C4-2B (cell line): ENCODE measurements around the gene SLC25A21.

Source experiments
- H3K27ac ChIP-seq: fragments of 450-650 bp; 2 replicates; pipeline ENCODE4 v1.5.1; 2017
- ZFX ChIP-seq: fragments of 450-650 bp; IDR thresholded peaks from 2 replicates; pipeline ENCODE4 v1.6.1; 2017
- TF ChIP-seq, protein P1 (sequence below): fragments of 450-650 bp; conservative IDR thresholded peaks from 2 replicates; pipeline ENCODE4 v1.5.1; 2017; ENCODE audit warnings: mild to moderate bottlenecking

SLC25A21 gene

DNA sequence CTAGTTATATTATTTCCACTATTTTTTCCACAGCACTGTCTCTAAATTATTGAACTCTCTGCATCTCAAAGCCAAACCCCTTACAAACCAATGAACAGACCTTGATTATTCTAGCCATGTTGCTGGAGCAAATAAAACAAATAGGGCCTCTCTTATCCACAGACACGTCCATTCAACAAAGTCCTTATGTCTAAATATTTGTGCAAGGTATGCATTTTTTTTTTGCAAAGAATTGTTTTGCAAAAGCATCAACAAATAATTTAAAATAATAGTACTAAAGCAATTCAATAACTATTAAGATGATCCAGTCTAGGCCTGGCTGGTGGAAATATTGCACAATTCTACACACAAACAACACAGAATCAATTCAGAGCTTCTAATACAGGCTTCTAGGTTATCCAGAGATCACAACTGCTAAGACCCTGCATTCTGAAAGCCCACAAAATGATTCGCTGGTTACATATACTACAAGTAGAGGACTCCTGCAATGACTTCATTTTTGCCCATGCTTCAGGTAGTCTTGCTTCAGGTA lies 221.0 kb downstream of the SLC25A21 start:
- TF ChIP-seq ZFX = no peak
- TF ChIP-seq, protein P1, sequence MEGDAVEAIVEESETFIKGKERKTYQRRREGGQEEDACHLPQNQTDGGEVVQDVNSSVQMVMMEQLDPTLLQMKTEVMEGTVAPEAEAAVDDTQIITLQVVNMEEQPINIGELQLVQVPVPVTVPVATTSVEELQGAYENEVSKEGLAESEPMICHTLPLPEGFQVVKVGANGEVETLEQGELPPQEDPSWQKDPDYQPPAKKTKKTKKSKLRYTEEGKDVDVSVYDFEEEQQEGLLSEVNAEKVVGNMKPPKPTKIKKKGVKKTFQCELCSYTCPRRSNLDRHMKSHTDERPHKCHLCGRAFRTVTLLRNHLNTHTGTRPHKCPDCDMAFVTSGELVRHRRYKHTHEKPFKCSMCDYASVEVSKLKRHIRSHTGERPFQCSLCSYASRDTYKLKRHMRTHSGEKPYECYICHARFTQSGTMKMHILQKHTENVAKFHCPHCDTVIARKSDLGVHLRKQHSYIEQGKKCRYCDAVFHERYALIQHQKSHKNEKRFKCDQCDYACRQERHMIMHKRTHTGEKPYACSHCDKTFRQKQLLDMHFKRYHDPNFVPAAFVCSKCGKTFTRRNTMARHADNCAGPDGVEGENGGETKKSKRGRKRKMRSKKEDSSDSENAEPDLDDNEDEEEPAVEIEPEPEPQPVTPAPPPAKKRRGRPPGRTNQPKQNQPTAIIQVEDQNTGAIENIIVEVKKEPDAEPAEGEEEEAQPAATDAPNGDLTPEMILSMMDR = no peak
- no peak overlapping the region for H3K27ac ChIP-seq

DNA sequence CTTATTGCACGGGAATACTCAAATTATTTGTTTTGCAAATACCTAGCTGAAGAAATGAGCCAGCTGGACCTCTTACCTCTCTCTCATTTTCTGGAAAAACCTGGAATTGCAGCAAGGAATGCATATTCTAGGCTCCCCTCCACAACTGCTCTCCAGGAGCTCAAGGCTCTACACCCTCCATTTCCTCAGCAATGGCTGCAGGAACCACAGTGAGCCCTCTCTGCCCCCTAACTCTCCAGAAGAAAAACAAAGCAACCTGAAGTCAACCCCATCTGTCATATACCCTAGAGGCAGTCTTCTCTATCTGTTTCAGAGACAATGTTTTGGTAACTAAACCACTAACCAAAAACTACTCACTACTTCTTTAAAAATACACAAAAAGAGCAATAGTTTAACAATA lies 221.6 kb downstream of the SLC25A21 start:
- H3K27ac ChIP-seq = no peak overlapping the region
- TF ChIP-seq, protein P1 = no peak
- TF ChIP-seq ZFX = no peak

GRCh38 chr14:36949371-36949770 lies 223.0 kb downstream of the SLC25A21 start:
- no peak overlapping the region for H3K27ac ChIP-seq
- no peak for TF ChIP-seq ZFX

GRCh38 chr14:36948157-36948859 lies 224.1 kb downstream of the SLC25A21 start:
- H3K27ac ChIP-seq = no peak overlapping the region
- TF ChIP-seq, protein P1 = no peak
- no peak for TF ChIP-seq ZFX

- no peak overlapping the region for H3K27ac ChIP-seq
- no peak for TF ChIP-seq ZFX
- TF ChIP-seq, protein P1 = no peak
Measured at GRCh38 chr14:36947362-36947761, 225.0 kb downstream of the SLC25A21 start.

- no peak for TF ChIP-seq ZFX
- TF ChIP-seq, protein P1 = no peak
- H3K27ac ChIP-seq = no peak overlapping the region
Measured at GRCh38 chr14:36946872-36947271, 225.5 kb downstream of the SLC25A21 start.

GRCh38 chr14:36944307-36945010 lies 227.9 kb downstream of the SLC25A21 start:
- no peak for TF ChIP-seq ZFX
- TF ChIP-seq, protein P1 = no peak
- no peak overlapping the region for H3K27ac ChIP-seq
